DND-41 (cell line): ENCODE data around the gene KLF13.

Source experiments
- ATAC-seq: fragments of 200-7000 bp; cut with Tn5 transposase; 3 replicates; pipeline ENCODE4 v1.9.1; 2021; ENCODE audit warnings: low read depth; ENCODE audit not compliant: insufficient read depth
- DNase-seq: peaks from one replicate; pipeline ENCODE4 v3.0.0-alpha.2; 2020
- H2AFZ ChIP-seq: 2 replicates; pipeline ENCODE4 v1.6.0; 2012; ENCODE audit warnings: low read depth, low read length
- H3K27ac ChIP-seq: 2 replicates; pipeline ENCODE4 v1.5.1; 2012; ENCODE audit warnings: low read length, inconsistent platforms
- H3K27me3 ChIP-seq: fragments of 200-600 bp; sonication (generic); 2 replicates; pipeline ENCODE4 v1.6.0; 2012; ENCODE audit warnings: low read length, mild to moderate bottlenecking, inconsistent platforms; ENCODE audit not compliant: insufficient read depth, poor library complexity
- H3K36me3 ChIP-seq: 2 replicates; pipeline ENCODE4 v1.5.1; 2012; ENCODE audit warnings: low read length, inconsistent platforms; ENCODE audit not compliant: insufficient read depth
- H3K4me1 ChIP-seq: 2 replicates; pipeline ENCODE4 v1.5.1; 2012; ENCODE audit warnings: mild to moderate bottlenecking, low read length; ENCODE audit not compliant: insufficient read depth
- H3K4me2 ChIP-seq: 2 replicates; pipeline ENCODE4 v1.6.0; 2012; ENCODE audit warnings: mild to moderate bottlenecking, moderate library complexity, low read length, inconsistent platforms; ENCODE audit not compliant: insufficient read depth
- H3K4me3 ChIP-seq, 2 experiments: fragments of 200-600 bp in 1 of 2; shearing (Covaris generic) in 1 of 2; 2 replicates each; pipeline ENCODE4 v1.5.1; 2012 to 2016; ENCODE audit warnings: inconsistent platforms in 2 of 2, low read length in 2 of 2, mild to moderate bottlenecking in 2 of 2, low read depth in 1 of 2, moderate library complexity in 1 of 2
- H3K79me2 ChIP-seq: 2 replicates; pipeline ENCODE4 v1.6.0; 2012; ENCODE audit warnings: low read length, inconsistent platforms; ENCODE audit not compliant: insufficient read depth
- H3K9ac ChIP-seq: 2 replicates; pipeline ENCODE4 v1.6.0; 2012; ENCODE audit warnings: low read depth, mild to moderate bottlenecking, inconsistent platforms, low read length, moderate library complexity
- H3K9me3 ChIP-seq: 2 replicates; pipeline ENCODE4 v1.5.1; 2012; ENCODE audit warnings: low read length, moderate library complexity, mild to moderate bottlenecking, inconsistent platforms; ENCODE audit not compliant: insufficient read depth, severe bottlenecking
- H4K20me1 ChIP-seq: 2 replicates; pipeline ENCODE4 v1.6.0; 2012; ENCODE audit warnings: low read length; ENCODE audit not compliant: insufficient read depth
- EZH2 ChIP-seq: IDR thresholded peaks from 3 replicates; pipeline ENCODE4 v1.6.1; 2012; ENCODE audit warnings: borderline replicate concordance, low read depth, mild to moderate bottlenecking, moderate library complexity, low read length, inconsistent platforms; ENCODE audit not compliant: severe bottlenecking
- TF ChIP-seq, protein P1 (sequence below): IDR thresholded peaks from 2 replicates; pipeline ENCODE4 v1.5.1; 2012; ENCODE audit warnings: borderline replicate concordance, low read length, moderate library complexity, mild to moderate bottlenecking; ENCODE audit not compliant: poor library complexity, severe bottlenecking; ENCODE audit errors: extremely low read depth

The KLF13 gene

DNA sequence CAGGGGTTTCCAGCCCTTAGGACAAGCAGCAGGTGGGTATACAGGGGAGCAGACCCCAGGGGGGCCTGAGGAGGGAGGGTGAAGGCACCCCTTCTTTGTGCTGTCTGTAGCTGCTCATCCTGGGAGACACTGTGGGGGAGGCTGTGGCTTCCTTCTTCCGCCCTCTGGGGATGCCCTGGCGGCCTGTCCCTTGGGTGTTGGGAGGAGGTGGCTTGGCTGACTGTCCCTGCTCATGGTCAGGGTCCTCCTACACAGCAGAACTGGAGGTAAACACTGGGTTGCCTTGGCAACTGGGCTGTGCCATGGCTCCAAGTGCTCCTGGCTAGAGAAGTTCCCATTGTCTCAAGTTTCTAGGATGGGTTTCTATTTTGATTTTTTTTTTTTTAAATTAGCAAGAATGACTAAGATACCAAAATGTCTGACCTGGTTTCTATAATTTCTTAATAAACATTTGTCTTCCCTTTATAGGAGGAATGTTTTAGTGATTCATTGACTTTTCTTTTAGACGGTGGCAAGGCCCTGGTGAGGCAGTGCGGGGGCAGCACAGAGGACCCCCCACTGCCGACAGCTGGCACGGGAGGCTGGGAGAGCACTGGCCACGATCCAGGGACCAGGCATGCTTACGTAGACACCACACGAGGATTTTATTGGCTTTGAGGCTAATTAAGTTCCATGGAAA is 12.4 kb downstream of the KLF13 start:
- Histone ChIP-seq H3K79me2 (peaks cover 99% of the 10 kb centered on the region), H3K9me3 (no peaks in the 10 kb centered on the region), H3K4me1 (peaks cover 21% of the 10 kb centered on the region), H4K20me1 (peaks cover 97% of the 10 kb centered on the region), H3K27ac (peak overlapping the region; percentile 11; the same call in 1 of the 2 replicates), H3K4me3 (no peak overlapping the region), H3K4me2 (no peak overlapping the region), H3K27me3 (no peaks in the 10 kb centered on the region), H3K36me3 (peaks cover 74% of the 10 kb centered on the region), H3K9ac (no peak overlapping the region), H2AFZ (no peak overlapping the region)
- no peak for ATAC-seq
- TF ChIP-seq EZH2: no peak
- TF ChIP-seq, protein P1, sequence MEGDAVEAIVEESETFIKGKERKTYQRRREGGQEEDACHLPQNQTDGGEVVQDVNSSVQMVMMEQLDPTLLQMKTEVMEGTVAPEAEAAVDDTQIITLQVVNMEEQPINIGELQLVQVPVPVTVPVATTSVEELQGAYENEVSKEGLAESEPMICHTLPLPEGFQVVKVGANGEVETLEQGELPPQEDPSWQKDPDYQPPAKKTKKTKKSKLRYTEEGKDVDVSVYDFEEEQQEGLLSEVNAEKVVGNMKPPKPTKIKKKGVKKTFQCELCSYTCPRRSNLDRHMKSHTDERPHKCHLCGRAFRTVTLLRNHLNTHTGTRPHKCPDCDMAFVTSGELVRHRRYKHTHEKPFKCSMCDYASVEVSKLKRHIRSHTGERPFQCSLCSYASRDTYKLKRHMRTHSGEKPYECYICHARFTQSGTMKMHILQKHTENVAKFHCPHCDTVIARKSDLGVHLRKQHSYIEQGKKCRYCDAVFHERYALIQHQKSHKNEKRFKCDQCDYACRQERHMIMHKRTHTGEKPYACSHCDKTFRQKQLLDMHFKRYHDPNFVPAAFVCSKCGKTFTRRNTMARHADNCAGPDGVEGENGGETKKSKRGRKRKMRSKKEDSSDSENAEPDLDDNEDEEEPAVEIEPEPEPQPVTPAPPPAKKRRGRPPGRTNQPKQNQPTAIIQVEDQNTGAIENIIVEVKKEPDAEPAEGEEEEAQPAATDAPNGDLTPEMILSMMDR: no peak
- DNase-seq: no peak

DNA sequence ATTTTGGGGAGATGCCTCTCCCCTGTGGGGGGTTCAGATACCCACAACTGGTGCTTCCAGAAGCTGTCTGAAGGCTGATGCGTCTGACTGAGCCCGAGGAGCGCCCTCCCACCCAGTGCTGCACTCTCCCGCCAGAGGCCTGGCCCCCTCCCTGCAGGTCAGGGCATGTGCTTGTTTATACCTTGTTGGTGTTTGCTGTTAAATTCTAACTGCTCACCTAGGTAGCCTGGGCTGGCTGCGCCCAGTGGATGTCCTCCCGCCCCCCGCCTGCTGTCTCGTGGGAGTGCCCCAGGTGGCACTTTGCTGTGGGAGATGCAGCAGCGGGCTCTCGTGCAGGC is 12.9 kb downstream of the KLF13 start:
- H3K36me3 ChIP-seq: peaks cover 74% of the 10 kb centered on the region
- no peak for ATAC-seq
- no peak overlapping the region for H3K4me2 ChIP-seq
- no peak overlapping the region for H3K9ac ChIP-seq
- peaks cover 98% of the 10 kb centered on the region for H4K20me1 ChIP-seq
- no peak for DNase-seq
- H3K27me3 ChIP-seq: no peaks in the 10 kb centered on the region
- peaks cover 24% of the 10 kb centered on the region; the same call in 1 of the 2 replicates for H3K4me1 ChIP-seq
- peaks cover 100% of the 10 kb centered on the region for H3K79me2 ChIP-seq
- H2AFZ ChIP-seq: no peak overlapping the region
- no peaks in the 10 kb centered on the region for H3K9me3 ChIP-seq
- no peak overlapping the region for H3K27ac ChIP-seq
- TF ChIP-seq EZH2: no peak
- TF ChIP-seq, protein P1: no peak
- H3K4me3 ChIP-seq: no peak overlapping the region

DNA sequence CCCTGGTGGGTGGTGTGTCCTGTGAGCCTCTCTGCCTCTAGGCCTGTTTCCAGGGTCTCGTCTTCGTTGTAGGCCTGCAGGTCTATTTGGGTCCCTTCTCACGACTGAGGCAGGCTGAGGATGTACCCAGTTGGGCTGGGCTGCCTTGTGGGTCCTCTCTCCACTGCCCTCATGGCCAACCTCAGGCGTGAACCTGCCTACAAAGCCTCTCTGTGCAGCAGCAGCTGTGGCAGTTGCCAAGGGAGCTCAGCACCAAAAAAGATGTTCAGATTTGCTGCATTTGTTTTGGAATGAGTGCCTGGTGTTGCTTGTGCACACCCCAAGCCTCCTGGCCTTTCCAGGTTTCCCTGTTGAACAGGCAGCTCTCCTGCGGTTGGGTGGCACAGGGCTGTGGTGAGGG is 13.4 kb downstream of the KLF13 start:
- Histone ChIP-seq H3K27ac (no peak overlapping the region), H3K4me3 (no peak overlapping the region), H3K36me3 (peaks cover 72% of the 10 kb centered on the region), H3K27me3 (no peaks in the 10 kb centered on the region), H3K9ac (no peak overlapping the region), H3K4me1 (peaks cover 21% of the 10 kb centered on the region; the same call in 1 of the 2 replicates), H3K4me2 (no peak overlapping the region), H4K20me1 (peaks cover 98% of the 10 kb centered on the region), H3K79me2 (peaks cover 100% of the 10 kb centered on the region), H3K9me3 (no peaks in the 10 kb centered on the region), H2AFZ (no peak overlapping the region)
- TF ChIP-seq, protein P1: no peak
- TF ChIP-seq EZH2: no peak
- DNase-seq (no peak), ATAC-seq (no peak)
